ENCODE data around the gene ACO1.

The ACO1 gene

GRCh38 chr9:32378993-32379729 lies 5.3 kb upstream of the ACO1 start:
- Histone ChIP-seq H3K4me3 (replicated peaks; ENCODE audit: low read depth, low read length) (no peak overlapping the region), H3K27me3 (replicated peaks; ENCODE audit: control insufficient read depth, insufficient read depth, low read length) (no peaks in the 10 kb centered on the region; the same call in 1 of the 2 replicates), H3K36me3 (ENCODE audit: control insufficient read depth, insufficient read depth, low read length) (no peaks in the 10 kb centered on the region)
- TF ChIP-seq CTCF (IDR thresholded peaks at IDR 0.05; ENCODE audit: insufficient read depth, low read length, poor library complexity, severe bottlenecking): peak; percentile 78
- DNase-seq (ENCODE audit: extremely low read depth, insufficient read length): peak; percentile 13

GRCh38 chr9:32380944-32381343 lies 3.5 kb upstream of the ACO1 start:
- no peak for DNase-seq (ENCODE audit: extremely low read depth, insufficient read length)

GRCh38 chr9:32382565-32383320 lies 1.7 kb upstream of the ACO1 start:
- H3K36me3 ChIP-seq (ENCODE audit: control insufficient read depth, insufficient read depth, low read length): no peaks in the 10 kb centered on the region

More at GRCh38 chr9:32380944-32381343, 3.5 kb upstream of the ACO1 start:
- no peaks in the 10 kb centered on the region for H3K36me3 ChIP-seq (ENCODE audit: control insufficient read depth, insufficient read depth, low read length)
- H3K4me3 ChIP-seq (replicated peaks; ENCODE audit: low read depth, low read length): no peak overlapping the region
- TF ChIP-seq CTCF (IDR thresholded peaks at IDR 0.05; ENCODE audit: insufficient read depth, low read length, poor library complexity, severe bottlenecking): no peak
- no peaks in the 10 kb centered on the region; the same call in 1 of the 2 replicates for H3K27me3 ChIP-seq (replicated peaks; ENCODE audit: control insufficient read depth, insufficient read depth, low read length)

GRCh38 chr9:32384002-32384363 lies 460 bp upstream of the ACO1 start:
- H3K27me3 ChIP-seq (replicated peaks; ENCODE audit: control insufficient read depth, insufficient read depth, low read length): no peaks in the 10 kb centered on the region; the same call in 1 of the 2 replicates
- no peak for DNase-seq (ENCODE audit: extremely low read depth, insufficient read length)
- TF ChIP-seq CTCF (IDR thresholded peaks at IDR 0.05; ENCODE audit: insufficient read depth, low read length, poor library complexity, severe bottlenecking): no peak
- H3K36me3 ChIP-seq (ENCODE audit: control insufficient read depth, insufficient read depth, low read length): no peaks in the 10 kb centered on the region
- H3K4me3 ChIP-seq (replicated peaks; ENCODE audit: low read depth, low read length): peak overlapping the region; percentile 86

More at GRCh38 chr9:32382565-32383320, 1.7 kb upstream of the ACO1 start:
- no peak for DNase-seq (ENCODE audit: extremely low read depth, insufficient read length)
- no peak for TF ChIP-seq CTCF (IDR thresholded peaks at IDR 0.05; ENCODE audit: insufficient read depth, low read length, poor library complexity, severe bottlenecking)
- Histone ChIP-seq H3K4me3 (replicated peaks; ENCODE audit: low read depth, low read length) (no peak overlapping the region), H3K27me3 (replicated peaks; ENCODE audit: control insufficient read depth, insufficient read depth, low read length) (no peaks in the 10 kb centered on the region; the same call in 1 of the 2 replicates)

GRCh38 chr9:32385152-32385884 lies 875 bp downstream of the ACO1 start:
- no peaks in the 10 kb centered on the region; the same call in 1 of the 2 replicates for H3K27me3 ChIP-seq (replicated peaks; ENCODE audit: control insufficient read depth, insufficient read depth, low read length)
- no peaks in the 10 kb centered on the region for H3K36me3 ChIP-seq (ENCODE audit: control insufficient read depth, insufficient read depth, low read length)
- TF ChIP-seq CTCF (IDR thresholded peaks at IDR 0.05; ENCODE audit: insufficient read depth, low read length, poor library complexity, severe bottlenecking): no peak
- DNase-seq (ENCODE audit: extremely low read depth, insufficient read length): no peak
- peak overlapping the region; percentile 86 for H3K4me3 ChIP-seq (replicated peaks; ENCODE audit: low read depth, low read length)
